Measurements from ENCODE around the gene CYP2A6.
"Not testable (repeated sequence)": the region's sequence is repeated elsewhere in the genome, so short reads cannot be mapped to it uniquely, and the experiment has no call there.

CYP2A6 gene

GRCh38 chr19:40842997-40843652 lies 7.1 kb downstream of the CYP2A6 start:
- DNase-seq: not testable (repeated sequence)

GRCh38 chr19:40842012-40842411 lies 8.2 kb downstream of the CYP2A6 start:
- DNase-seq: not testable (repeated sequence)

- not testable (repeated sequence) for DNase-seq
Measured at GRCh38 chr19:40838477-40838876, 11.8 kb downstream of the CYP2A6 start.

- no peak for DNase-seq
Measured at GRCh38 chr19:40836754-40837429, 13.4 kb downstream of the CYP2A6 start.

- DNase-seq: not testable (repeated sequence)
Measured at GRCh38 chr19:40833728-40834533, 16.3 kb downstream of the CYP2A6 start.

- DNase-seq: not testable (repeated sequence)
Measured at GRCh38 chr19:40832431-40832790, 17.8 kb downstream of the CYP2A6 start.

- no peak for DNase-seq
Measured at GRCh38 chr19:40831502-40832430, 18.5 kb downstream of the CYP2A6 start.

- not testable (repeated sequence) for DNase-seq
Measured at GRCh38 chr19:40830741-40831140, 19.5 kb downstream of the CYP2A6 start.

GRCh38 chr19:40829205-40829604 lies 21.0 kb downstream of the CYP2A6 start:
- no peak for DNase-seq

GRCh38 chr19:40827386-40828247 lies 22.6 kb downstream of the CYP2A6 start:
- no peak for DNase-seq

GRCh38 chr19:40826699-40827385 lies 23.4 kb downstream of the CYP2A6 start:
- DNase-seq: not testable (repeated sequence)

- not testable (repeated sequence) for DNase-seq
Measured at GRCh38 chr19:40826312-40826698, 23.9 kb downstream of the CYP2A6 start.

GRCh38 chr19:40825460-40826095 lies 24.7 kb downstream of the CYP2A6 start:
- DNase-seq: not testable (repeated sequence)

GRCh38 chr19:40824916-40825315 lies 25.3 kb downstream of the CYP2A6 start:
- not testable (repeated sequence) for DNase-seq

GRCh38 chr19:40822704-40823553 lies 27.3 kb downstream of the CYP2A6 start:
- DNase-seq: not testable (repeated sequence)

- DNase-seq: no peak
Measured at GRCh38 chr19:40822161-40822560, 28.1 kb downstream of the CYP2A6 start.

- not testable (repeated sequence) for DNase-seq
Measured at GRCh38 chr19:40819479-40820234, 30.6 kb downstream of the CYP2A6 start.

All from NCI-H1930 (cell line).